Measurements from ENCODE around the gene HECTD1.

DNA sequence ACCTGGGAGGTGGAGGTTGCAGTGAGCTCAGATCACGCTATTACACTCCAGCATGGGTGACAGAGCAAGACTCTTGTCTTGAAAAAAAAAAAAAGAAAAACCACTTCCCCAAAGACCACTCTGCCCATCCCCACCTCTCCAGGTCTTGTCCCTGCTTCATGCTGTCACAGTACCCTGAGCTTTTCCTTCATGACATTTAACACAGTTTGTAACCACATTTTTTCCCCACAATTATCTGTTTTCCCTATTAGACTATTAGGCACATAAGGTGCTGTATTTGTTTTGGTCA, 6.9 kb downstream of the HECTD1 start:
- TF ChIP-seq, protein P1, sequence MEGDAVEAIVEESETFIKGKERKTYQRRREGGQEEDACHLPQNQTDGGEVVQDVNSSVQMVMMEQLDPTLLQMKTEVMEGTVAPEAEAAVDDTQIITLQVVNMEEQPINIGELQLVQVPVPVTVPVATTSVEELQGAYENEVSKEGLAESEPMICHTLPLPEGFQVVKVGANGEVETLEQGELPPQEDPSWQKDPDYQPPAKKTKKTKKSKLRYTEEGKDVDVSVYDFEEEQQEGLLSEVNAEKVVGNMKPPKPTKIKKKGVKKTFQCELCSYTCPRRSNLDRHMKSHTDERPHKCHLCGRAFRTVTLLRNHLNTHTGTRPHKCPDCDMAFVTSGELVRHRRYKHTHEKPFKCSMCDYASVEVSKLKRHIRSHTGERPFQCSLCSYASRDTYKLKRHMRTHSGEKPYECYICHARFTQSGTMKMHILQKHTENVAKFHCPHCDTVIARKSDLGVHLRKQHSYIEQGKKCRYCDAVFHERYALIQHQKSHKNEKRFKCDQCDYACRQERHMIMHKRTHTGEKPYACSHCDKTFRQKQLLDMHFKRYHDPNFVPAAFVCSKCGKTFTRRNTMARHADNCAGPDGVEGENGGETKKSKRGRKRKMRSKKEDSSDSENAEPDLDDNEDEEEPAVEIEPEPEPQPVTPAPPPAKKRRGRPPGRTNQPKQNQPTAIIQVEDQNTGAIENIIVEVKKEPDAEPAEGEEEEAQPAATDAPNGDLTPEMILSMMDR (IDR thresholded peaks at IDR 0.05), result no peak
- TF ChIP-seq, protein P2, sequence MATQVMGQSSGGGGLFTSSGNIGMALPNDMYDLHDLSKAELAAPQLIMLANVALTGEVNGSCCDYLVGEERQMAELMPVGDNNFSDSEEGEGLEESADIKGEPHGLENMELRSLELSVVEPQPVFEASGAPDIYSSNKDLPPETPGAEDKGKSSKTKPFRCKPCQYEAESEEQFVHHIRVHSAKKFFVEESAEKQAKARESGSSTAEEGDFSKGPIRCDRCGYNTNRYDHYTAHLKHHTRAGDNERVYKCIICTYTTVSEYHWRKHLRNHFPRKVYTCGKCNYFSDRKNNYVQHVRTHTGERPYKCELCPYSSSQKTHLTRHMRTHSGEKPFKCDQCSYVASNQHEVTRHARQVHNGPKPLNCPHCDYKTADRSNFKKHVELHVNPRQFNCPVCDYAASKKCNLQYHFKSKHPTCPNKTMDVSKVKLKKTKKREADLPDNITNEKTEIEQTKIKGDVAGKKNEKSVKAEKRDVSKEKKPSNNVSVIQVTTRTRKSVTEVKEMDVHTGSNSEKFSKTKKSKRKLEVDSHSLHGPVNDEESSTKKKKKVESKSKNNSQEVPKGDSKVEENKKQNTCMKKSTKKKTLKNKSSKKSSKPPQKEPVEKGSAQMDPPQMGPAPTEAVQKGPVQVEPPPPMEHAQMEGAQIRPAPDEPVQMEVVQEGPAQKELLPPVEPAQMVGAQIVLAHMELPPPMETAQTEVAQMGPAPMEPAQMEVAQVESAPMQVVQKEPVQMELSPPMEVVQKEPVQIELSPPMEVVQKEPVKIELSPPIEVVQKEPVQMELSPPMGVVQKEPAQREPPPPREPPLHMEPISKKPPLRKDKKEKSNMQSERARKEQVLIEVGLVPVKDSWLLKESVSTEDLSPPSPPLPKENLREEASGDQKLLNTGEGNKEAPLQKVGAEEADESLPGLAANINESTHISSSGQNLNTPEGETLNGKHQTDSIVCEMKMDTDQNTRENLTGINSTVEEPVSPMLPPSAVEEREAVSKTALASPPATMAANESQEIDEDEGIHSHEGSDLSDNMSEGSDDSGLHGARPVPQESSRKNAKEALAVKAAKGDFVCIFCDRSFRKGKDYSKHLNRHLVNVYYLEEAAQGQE (IDR thresholded peaks at IDR 0.05; ENCODE audit: insufficient read depth in 1 of 2, low read depth in 2 of 2, low read length in 1 of 2), result no peak
- TF ChIP-seq POLR2AphosphoS5 (IDR thresholded peaks at IDR 0.05; ENCODE audit: low read depth, low read length) (no peak), SIN3A (IDR thresholded peaks at IDR 0.05; ENCODE audit: borderline replicate concordance, insufficient read depth, low read depth, low read length) (no peak)

Measured in Panc1 (cell line).